Measurements from ENCODE around the gene CRYBA2. TPM values are rescaled to one million over a fixed set of nuclear protein-coding genes. Genes with fewer than 3 reads are reported as not detected.

CRYBA2 gene
- total RNA-seq, 2 experiments from 2014 or later: not detected

- H3K4me1 Mint-ChIP-seq (ENCODE audit: low read depth): no peaks in the 10 kb centered on the region
- H3K36me3 Mint-ChIP-seq (ENCODE audit: low read depth): no peaks in the 10 kb centered on the region
- H3K9me3 Mint-ChIP-seq (ENCODE audit: insufficient read depth): no peaks in the 10 kb centered on the region
- no peak overlapping the region for H3K4me3 Mint-ChIP-seq
- H3K27me3 Mint-ChIP-seq (ENCODE audit: low read depth): peaks cover 3% of the 10 kb centered on the region
- H3K27ac Mint-ChIP-seq: no peak overlapping the region
- ChIA-PET CTCF (no interaction called here), POLR2A (no interaction called here)
- ATAC-seq: no peak
- no peak for DNase-seq
These were observed 28.4 kb upstream of the CRYBA2 start for GRCh38 chr2:219021591-219021990.

- Mint-ChIP-seq H3K27ac (no peak overlapping the region), H3K4me1 (ENCODE audit: low read depth) (no peaks in the 10 kb centered on the region), H3K27me3 (ENCODE audit: low read depth) (peaks cover 4% of the 10 kb centered on the region), H3K36me3 (ENCODE audit: low read depth) (no peaks in the 10 kb centered on the region), H3K9me3 (ENCODE audit: insufficient read depth) (no peaks in the 10 kb centered on the region), H3K4me3 (no peak overlapping the region)
- CTCF ChIA-PET: no interaction called here
- no peak for ATAC-seq
- POLR2A ChIA-PET: no interaction called here
- DNase-seq: no peak
These were observed 27.6 kb upstream of the CRYBA2 start for GRCh38 chr2:219020604-219021365.

GRCh38 chr2:219019436-219019835, 26.2 kb upstream of the CRYBA2 start:
- no peak for ATAC-seq
- ChIA-PET CTCF (interaction anchor here (1.0 kb wide), 1 partner anchor 10 kb away, joined by 5 read pairs; no protein-coding TSS in a partner anchor), POLR2A (no interaction called here)
- Mint-ChIP-seq H3K36me3 (ENCODE audit: low read depth) (no peaks in the 10 kb centered on the region), H3K4me1 (ENCODE audit: low read depth) (no peaks in the 10 kb centered on the region), H3K4me3 (no peak overlapping the region), H3K27me3 (ENCODE audit: low read depth) (peaks cover 4% of the 10 kb centered on the region), H3K27ac (no peak overlapping the region), H3K9me3 (ENCODE audit: insufficient read depth) (no peaks in the 10 kb centered on the region)
- DNase-seq: no peak

- no peaks in the 10 kb centered on the region for H3K9me3 Mint-ChIP-seq (ENCODE audit: insufficient read depth)
- ATAC-seq: no peak
- CTCF ChIA-PET: no interaction called here
- DNase-seq: no peak
- no peaks in the 10 kb centered on the region for H3K4me1 Mint-ChIP-seq (ENCODE audit: low read depth)
- H3K36me3 Mint-ChIP-seq (ENCODE audit: low read depth): no peaks in the 10 kb centered on the region
- peaks cover 4% of the 10 kb centered on the region for H3K27me3 Mint-ChIP-seq (ENCODE audit: low read depth)
- no peak overlapping the region for H3K27ac Mint-ChIP-seq
- POLR2A ChIA-PET: no interaction called here
- H3K4me3 Mint-ChIP-seq: no peak overlapping the region
These were observed 25.5 kb upstream of the CRYBA2 start for GRCh38 chr2:219018726-219019125.

GRCh38 chr2:219018286-219018685, 25.1 kb upstream of the CRYBA2 start:
- CTCF ChIA-PET: interaction anchor here (0.7 kb wide), 1 partner anchor 109 kb away, joined by 3 read pairs; no protein-coding TSS in a partner anchor
- H3K9me3 Mint-ChIP-seq (ENCODE audit: insufficient read depth): no peaks in the 10 kb centered on the region
- no peak overlapping the region for H3K27ac Mint-ChIP-seq
- POLR2A ChIA-PET: no interaction called here
- no peak for ATAC-seq
- H3K36me3 Mint-ChIP-seq (ENCODE audit: low read depth): no peaks in the 10 kb centered on the region
- peaks cover 4% of the 10 kb centered on the region for H3K27me3 Mint-ChIP-seq (ENCODE audit: low read depth)
- no peaks in the 10 kb centered on the region for H3K4me1 Mint-ChIP-seq (ENCODE audit: low read depth)
- no peak overlapping the region for H3K4me3 Mint-ChIP-seq
- DNase-seq: no peak

GRCh38 chr2:219017201-219017931, 24.1 kb upstream of the CRYBA2 start:
- Mint-ChIP-seq H3K9me3 (ENCODE audit: insufficient read depth) (no peaks in the 10 kb centered on the region), H3K27me3 (ENCODE audit: low read depth) (peaks cover 4% of the 10 kb centered on the region), H3K27ac (no peak overlapping the region), H3K4me3 (no peak overlapping the region), H3K4me1 (ENCODE audit: low read depth) (no peaks in the 10 kb centered on the region), H3K36me3 (ENCODE audit: low read depth) (no peaks in the 10 kb centered on the region)
- CTCF ChIA-PET: interaction anchor here (0.7 to 1.0 kb wide), 2 partner anchors 12 to 110 kb away, joined by 3 read pairs; no protein-coding TSS in a partner anchor
- no peak for DNase-seq
- POLR2A ChIA-PET: no interaction called here
- no peak for ATAC-seq

GRCh38 chr2:219016721-219017120, 23.5 kb upstream of the CRYBA2 start:
- Mint-ChIP-seq H3K27me3 (ENCODE audit: low read depth) (peaks cover 4% of the 10 kb centered on the region), H3K4me1 (ENCODE audit: low read depth) (no peaks in the 10 kb centered on the region), H3K27ac (no peak overlapping the region), H3K9me3 (ENCODE audit: insufficient read depth) (no peaks in the 10 kb centered on the region), H3K36me3 (ENCODE audit: low read depth) (no peaks in the 10 kb centered on the region), H3K4me3 (no peak overlapping the region)
- ChIA-PET POLR2A (no interaction called here), CTCF (no interaction called here)
- no peak for DNase-seq
- no peak for ATAC-seq

- Mint-ChIP-seq H3K4me3 (no peak overlapping the region), H3K9me3 (ENCODE audit: insufficient read depth) (no peaks in the 10 kb centered on the region), H3K4me1 (ENCODE audit: low read depth) (no peaks in the 10 kb centered on the region), H3K27me3 (ENCODE audit: low read depth) (peaks cover 13% of the 10 kb centered on the region), H3K36me3 (ENCODE audit: low read depth) (no peaks in the 10 kb centered on the region), H3K27ac (no peak overlapping the region)
- DNase-seq: no peak
- no peak for ATAC-seq
- ChIA-PET POLR2A (no interaction called here), CTCF (interaction anchor here (0.7 to 2.0 kb wide), 7 partner anchors 9 to 141 kb away, joined by 3 to 10 read pairs (median 3); no protein-coding TSS in a partner anchor)
These were observed 17.7 kb upstream of the CRYBA2 start for GRCh38 chr2:219010873-219011272.

- H3K4me1 Mint-ChIP-seq (ENCODE audit: low read depth): no peaks in the 10 kb centered on the region
- POLR2A ChIA-PET: no interaction called here
- DNase-seq (peak; percentile 42), ATAC-seq (peak; percentile 70)
- H3K9me3 Mint-ChIP-seq (ENCODE audit: insufficient read depth): no peaks in the 10 kb centered on the region
- CTCF ChIA-PET: interaction anchor here (0.7 to 2.0 kb wide), 9 partner anchors 8 to 141 kb away, joined by 3 to 10 read pairs (median 3); no protein-coding TSS in a partner anchor
- H3K27me3 Mint-ChIP-seq (ENCODE audit: low read depth): peaks cover 14% of the 10 kb centered on the region
- no peak overlapping the region for H3K27ac Mint-ChIP-seq
- no peaks in the 10 kb centered on the region for H3K36me3 Mint-ChIP-seq (ENCODE audit: low read depth)
- H3K4me3 Mint-ChIP-seq: no peak overlapping the region
These were observed 17.0 kb upstream of the CRYBA2 start for GRCh38 chr2:219010162-219010756.

- no peaks in the 10 kb centered on the region for H3K9me3 Mint-ChIP-seq (ENCODE audit: insufficient read depth)
- H3K4me1 Mint-ChIP-seq (ENCODE audit: low read depth): no peaks in the 10 kb centered on the region
- ChIA-PET POLR2A (interaction anchor here (0.9 kb wide), 1 partner anchor 21 kb away, joined by 3 read pairs; no protein-coding TSS in a partner anchor), CTCF (interaction anchor here (1.1 to 1.3 kb wide), 3 partner anchors 20 to 133 kb away, joined by 3 to 7 read pairs (median 5); no protein-coding TSS in a partner anchor)
- H3K27me3 Mint-ChIP-seq (ENCODE audit: low read depth): peaks cover 21% of the 10 kb centered on the region
- DNase-seq: no peak
- no peak for ATAC-seq
- no peaks in the 10 kb centered on the region for H3K36me3 Mint-ChIP-seq (ENCODE audit: low read depth)
- H3K4me3 Mint-ChIP-seq: no peak overlapping the region
- no peak overlapping the region for H3K27ac Mint-ChIP-seq
These were observed 16.1 kb upstream of the CRYBA2 start for GRCh38 chr2:219009294-219009693.

- peaks cover 3% of the 10 kb centered on the region for H3K4me1 Mint-ChIP-seq (ENCODE audit: low read depth)
- H3K27ac Mint-ChIP-seq: no peak overlapping the region
- no peak overlapping the region for H3K4me3 Mint-ChIP-seq
- peaks cover 59% of the 10 kb centered on the region for H3K27me3 Mint-ChIP-seq (ENCODE audit: low read depth)
- ChIA-PET CTCF (interaction anchor here (1.9 kb wide), 1 partner anchor 128 kb away, joined by 6 read pairs; no protein-coding TSS in a partner anchor), POLR2A (no interaction called here)
- ATAC-seq (no peak), DNase-seq (no peak)
- no peaks in the 10 kb centered on the region for H3K9me3 Mint-ChIP-seq (ENCODE audit: insufficient read depth)
- H3K36me3 Mint-ChIP-seq (ENCODE audit: low read depth): no peaks in the 10 kb centered on the region
These were observed 10.8 kb upstream of the CRYBA2 start for GRCh38 chr2:219003979-219004378.

- POLR2A ChIA-PET: no interaction called here
- H3K9me3 Mint-ChIP-seq (ENCODE audit: insufficient read depth): no peaks in the 10 kb centered on the region
- H3K4me1 Mint-ChIP-seq (ENCODE audit: low read depth): peaks cover 3% of the 10 kb centered on the region
- CTCF ChIA-PET: interaction anchor here (1.2 kb wide), 1 partner anchor 105 kb away, joined by 4 read pairs; no protein-coding TSS in a partner anchor
- DNase-seq (no peak), ATAC-seq (peak; percentile 67)
- H3K36me3 Mint-ChIP-seq (ENCODE audit: low read depth): no peaks in the 10 kb centered on the region
- H3K27me3 Mint-ChIP-seq (ENCODE audit: low read depth): peaks cover 60% of the 10 kb centered on the region
- no peak overlapping the region for H3K27ac Mint-ChIP-seq
- H3K4me3 Mint-ChIP-seq: no peak overlapping the region
These were observed 10.0 kb upstream of the CRYBA2 start for GRCh38 chr2:219003267-219003634.
